H1 (cell line): ENCODE results near the gene CD58. TPM values are rescaled to one million over a fixed set of nuclear protein-coding genes. Genes with fewer than 3 reads are reported as not detected.

Experiments
- CTCF ChIA-PET: fragments of 300-600 bp; sonication (Branson Sonifier 250); formaldehyde crosslinking; loops from one replicate; lab custom pipeline; 2021; ENCODE audit not compliant: partially characterized antibody; lab: Charles Lee
- POLR2A ChIA-PET: fragments of 300-600 bp; sonication (Branson Sonifier 250); formaldehyde crosslinking; loops from one replicate; lab custom pipeline; 2021; ENCODE audit warnings: inconsistent platforms; ENCODE audit not compliant: partially characterized antibody; lab: Charles Lee
- DNase-seq, 2 experiments: peaks; one replicate each; pipeline versions ENCODE4 v3.0.0 to v3.0.0-alpha.2; 2010 to 2022; ENCODE audit warnings: low spot score in 2 of 2, low read depth in 1 of 2, mixed read lengths in 1 of 2
- FAIRE-seq: peaks from 2 replicates; lab custom pipeline; 2011; peaks lifted over from hg19 to GRCh38; lab: Jason Lieb, UNC
- H2AFZ ChIP-seq: 2 replicates; pipeline ENCODE4 v1.8.1; 2012; ENCODE audit warnings: low read length, inconsistent platforms
- H2AK5ac ChIP-seq: 2 replicates; pipeline ENCODE4 v1.6.1; 2013; ENCODE audit warnings: low read depth, low read length
- H2BK120ac ChIP-seq: replicated peaks from 2 replicates; pipeline ENCODE3; 2013; ENCODE audit warnings: low read depth, low read length, inconsistent platforms
- H2BK12ac ChIP-seq: 2 replicates; pipeline ENCODE4 v1.6.1; 2013; ENCODE audit warnings: low read depth, low read length
- H2BK15ac ChIP-seq: 2 replicates; pipeline ENCODE4 v1.6.1; 2013; ENCODE audit warnings: low read length
- H2BK20ac ChIP-seq: 2 replicates; pipeline ENCODE4 v1.6.1; 2013; ENCODE audit warnings: low read length
- H2BK5ac ChIP-seq: 2 replicates; pipeline ENCODE4 v1.6.1; 2013; ENCODE audit warnings: low read depth, low read length
- H3K14ac ChIP-seq: 2 replicates; pipeline ENCODE4 v1.6.1; 2013; ENCODE audit warnings: inconsistent platforms; ENCODE audit not compliant: insufficient read length
- H3K18ac ChIP-seq: 2 replicates; pipeline ENCODE4 v1.6.1; 2013; ENCODE audit warnings: low read length; ENCODE audit errors: extremely low read depth
- H3K23ac ChIP-seq: 2 replicates; pipeline ENCODE4 v1.6.1; 2013; ENCODE audit warnings: inconsistent platforms; ENCODE audit not compliant: insufficient read length
- H3K23me2 ChIP-seq: 2 replicates; pipeline ENCODE4 v1.6.1; 2013; ENCODE audit warnings: low read depth, low read length
- H3K27ac ChIP-seq: 2 replicates; pipeline ENCODE4 v1.6.1; 2011; ENCODE audit warnings: low read depth, low read length, inconsistent platforms
- H3K27me3 ChIP-seq, 4 experiments: replicated peaks in 1 of 4; 1 replicate in 1 of 4; 2 replicates in 3 of 4; pipeline versions ENCODE4 v1.6.1 to v1.8.1; 2011 to 2013; ENCODE audit warnings: low read length in 3 of 4, mild to moderate bottlenecking in 3 of 4, inconsistent platforms in 2 of 4, mixed read lengths in 2 of 4, moderate library complexity in 1 of 4; ENCODE audit not compliant: control insufficient read depth in 3 of 4, insufficient read depth in 3 of 4; ENCODE audit errors: extremely low read depth in 1 of 4
- H3K36me3 ChIP-seq, 4 experiments: 2 replicates each; pipeline versions ENCODE4 v1.6.1 to v1.8.1; 2011 to 2013; ENCODE audit warnings: mild to moderate bottlenecking in 4 of 4, low read length in 3 of 4, moderate library complexity in 2 of 4, control low read depth in 1 of 4, inconsistent platforms in 1 of 4; ENCODE audit not compliant: insufficient read depth in 4 of 4, control insufficient read depth in 2 of 4
- H3K4ac ChIP-seq: replicated peaks from 2 replicates; pipeline ENCODE3; 2013; ENCODE audit warnings: low read length, low read depth, mixed read lengths, inconsistent platforms; ENCODE audit not compliant: insufficient read length
- H3K4me1 ChIP-seq, 4 experiments: replicated peaks in 1 of 4; 1 replicate in 1 of 4; 2 replicates in 3 of 4; pipeline versions ENCODE4 v1.6.1 to v1.8.1; 2011 to 2013; ENCODE audit warnings: low read length in 3 of 4, inconsistent platforms in 2 of 4, mixed read lengths in 1 of 4; ENCODE audit not compliant: insufficient read depth in 4 of 4, control insufficient read depth in 3 of 4
- H3K4me2 ChIP-seq, 2 experiments: 2 replicates each; pipeline versions ENCODE4 v1.6.1 to v1.8.1; 2011 to 2013; ENCODE audit warnings: low read depth in 2 of 2, low read length in 2 of 2, control low read depth in 1 of 2, inconsistent platforms in 1 of 2, mild to moderate bottlenecking in 1 of 2; ENCODE audit not compliant: insufficient read depth in 1 of 2
- H3K4me3 ChIP-seq, 4 experiments: fragments of 200-600, 300-600 bp in 1 of 4; sonication (generic), shearing (Covaris generic), sonication (Bioruptor Twin) in 1 of 4; 2 replicates each; pipeline versions ENCODE4 v1.5.1 to v1.8.1; 2011 to 2016; ENCODE audit warnings: low read length in 4 of 4, low read depth in 3 of 4, control low read depth in 2 of 4, inconsistent platforms in 2 of 4, mild to moderate bottlenecking in 2 of 4, mixed read lengths in 1 of 4, moderate library complexity in 1 of 4; ENCODE audit not compliant: insufficient read depth in 2 of 4; ENCODE audit errors: extremely low read depth in 1 of 4
- H3K56ac ChIP-seq: replicated peaks from 2 replicates; pipeline ENCODE3; 2013; ENCODE audit warnings: low read depth, mild to moderate bottlenecking, mixed read lengths, low read length, inconsistent platforms; ENCODE audit not compliant: insufficient read length
- H3K79me1 ChIP-seq: 2 replicates; pipeline ENCODE4 v1.6.1; 2013; ENCODE audit warnings: low read depth, low read length, control low read depth
- H3K79me2 ChIP-seq, 2 experiments: 2 replicates each; pipeline versions ENCODE4 v1.6.1 to v1.8.1; 2012 to 2013; ENCODE audit warnings: low read length in 2 of 2, mild to moderate bottlenecking in 2 of 2, inconsistent platforms in 1 of 2; ENCODE audit not compliant: insufficient read depth in 2 of 2, control insufficient read depth in 1 of 2
- H3K9ac ChIP-seq, 4 experiments: replicated peaks in 1 of 4; 1 replicate in 1 of 4; 2 replicates in 3 of 4; pipeline versions ENCODE4 v1.6.1 to v1.8.1; 2011 to 2013; ENCODE audit warnings: low read depth in 3 of 4, low read length in 3 of 4, control low read depth in 2 of 4, mild to moderate bottlenecking in 2 of 4, moderate library complexity in 2 of 4, inconsistent platforms in 1 of 4; ENCODE audit errors: extremely low read depth in 1 of 4
- H3K9me3 ChIP-seq, 2 experiments: 2 replicates each; pipeline versions ENCODE4 v1.6.1 to v1.8.1; 2012 to 2013; ENCODE audit warnings: mild to moderate bottlenecking in 2 of 2, moderate library complexity in 2 of 2, control low read depth in 1 of 2, inconsistent platforms in 1 of 2, low read depth in 1 of 2, low read length in 1 of 2, mixed read lengths in 1 of 2; ENCODE audit not compliant: insufficient read depth in 2 of 2
- H4K20me1 ChIP-seq, 2 experiments: replicated peaks in 1 of 2; 2 replicates each; pipeline versions ENCODE3 to v1.8.1; 2011 to 2013; ENCODE audit warnings: inconsistent platforms in 2 of 2, low read length in 2 of 2, mild to moderate bottlenecking in 1 of 2; ENCODE audit not compliant: insufficient read depth in 2 of 2, control insufficient read depth in 1 of 2
- H4K5ac ChIP-seq: 2 replicates; pipeline ENCODE4 v1.6.1; 2013; ENCODE audit warnings: low read length, low read depth, mixed read lengths, inconsistent platforms; ENCODE audit not compliant: insufficient read length
- H4K8ac ChIP-seq: 2 replicates; pipeline ENCODE4 v1.8.0; 2013; ENCODE audit warnings: mild to moderate bottlenecking, moderate library complexity, low read length, inconsistent platforms; ENCODE audit not compliant: insufficient read depth; ENCODE audit errors: extremely low read depth
- H4K91ac ChIP-seq: replicated peaks from 2 replicates; pipeline ENCODE3; 2013; ENCODE audit warnings: low read length, mixed read lengths, inconsistent platforms; ENCODE audit not compliant: insufficient read length
- CEBPB ChIP-seq: IDR thresholded peaks from 2 replicates; pipeline ENCODE4 v1.6.1; 2012; ENCODE audit warnings: low read depth, low read length
- CHD1 ChIP-seq: IDR thresholded peaks from 2 replicates; pipeline ENCODE4 v1.6.1; 2012; ENCODE audit warnings: low read depth, low read length, improper control_type of control experiment
- CHD2 ChIP-seq: IDR thresholded peaks from 2 replicates; pipeline ENCODE4 v1.6.1; 2012; ENCODE audit warnings: low read length, improper control_type of control experiment
- CTCF ChIP-seq, 3 experiments: IDR thresholded peaks; 1 replicate in 2 of 3; 2 replicates in 1 of 3; pipeline versions ENCODE4 v1.5.1 to v1.6.1; 2011; ENCODE audit warnings: low read length in 3 of 3, mild to moderate bottlenecking in 3 of 3, inconsistent platforms in 2 of 3, low read depth in 1 of 3, moderate library complexity in 1 of 3; ENCODE audit not compliant: insufficient read depth in 1 of 3; ENCODE audit errors: control extremely low read depth in 1 of 3
- GABPA ChIP-seq: IDR thresholded peaks from 2 replicates; pipeline ENCODE4 v1.6.1; 2011; ENCODE audit warnings: mild to moderate bottlenecking, low read length, moderate library complexity, borderline replicate concordance; ENCODE audit not compliant: insufficient read depth
- JUN ChIP-seq: IDR thresholded peaks from 2 replicates; pipeline ENCODE4 v1.6.1; 2011; ENCODE audit warnings: low read depth, mild to moderate bottlenecking, improper control_type of control experiment, low read length
- JUND ChIP-seq: IDR thresholded peaks from 2 replicates; pipeline ENCODE4 v1.6.1; 2011; ENCODE audit warnings: mild to moderate bottlenecking, improper control_type of control experiment, low read length
- KDM1A ChIP-seq: fragments of 200-600, 300-600 bp; sonication (generic); IDR thresholded peaks from 2 replicates; pipeline ENCODE4 v1.7.1; 2016; ENCODE audit warnings: mild to moderate bottlenecking, low read length, borderline replicate concordance
- RAD21 ChIP-seq, 2 experiments: IDR thresholded peaks in 1 of 2; conservative IDR thresholded peaks in 1 of 2; 2 replicates each; pipeline ENCODE4 v1.6.1; 2011; ENCODE audit warnings: low read depth in 2 of 2, low read length in 2 of 2, improper control_type of control experiment in 1 of 2, inconsistent platforms in 1 of 2, mild to moderate bottlenecking in 1 of 2, moderate library complexity in 1 of 2
- SIX5 ChIP-seq: IDR thresholded peaks from 2 replicates; pipeline ENCODE4 v1.6.1; 2011; ENCODE audit warnings: mild to moderate bottlenecking, low read depth, low read length
- SP2 ChIP-seq: IDR thresholded peaks from 2 replicates; pipeline ENCODE4 v1.6.1; 2012; ENCODE audit warnings: mild to moderate bottlenecking, low read length, inconsistent platforms
- WGBS, 2 experiments: shearing (Covaris generic) in 1 of 2; methylation state at CpG; one replicate each; pipeline versions ENCODE4 v1.1.6 to v1.1.7; 2013 to 2015; ENCODE audit warnings: low lambda C conversion rate in 2 of 2, mixed read lengths in 2 of 2, inconsistent platforms in 1 of 2, low coverage in 1 of 2, missing lambda C conversion rate in 1 of 2; ENCODE audit not compliant: insufficient replicate concordance in 2 of 2, insufficient coverage in 1 of 2, insufficient read length in 1 of 2; ENCODE audit errors: extremely low coverage in 1 of 2, missing lambda C conversion rate in 1 of 2; 5-methylcytosine and 5-hydroxymethylcytosine counted together
- polyA plus RNA-seq, 7 experiments: library from polyadenylated mRNA; depleted of rRNA in 3 of 7; stranded (reverse) in 5 of 7; unstranded in 2 of 7; fragments of >200 nt in 5 of 7; fragments of 200-250 nt in 2 of 7; gene quantifications; 1 replicate in 5 of 7; 2 replicates in 1 of 7; 4 replicates in 1 of 7; pipeline versions ENCODE4 v1.2.1 to v1.2.3, GENCODE V29; 2011 to 2013; ENCODE audit warnings: missing spikeins in 2 of 7, mixed read lengths in 2 of 7
- total RNA-seq: library from RNA; stranded (reverse); fragmentation: NEBNext Ultra II Directional; extraction: Animal tissue kit (Norgen Biotek cat#: 25700); gene quantifications from 2 replicates; pipeline ENCODE4 v1.2.1, GENCODE V29; 2021

Gene CD58
- total and polyA plus RNA-seq, 2 of the 8 experiments (the other 6 are each of a cell fraction or from before 2014, with no cell fraction given), result 5.3 to 5.5 TPM

GRCh38 chr1:116572771-116573430 lies 2.1 kb upstream of the CD58 start:
- 92% methylated on average over 4 of the region's 4 CpGs; no CpG with 5 or more reads in 1 of the 2 experiments for WGBS, 2 experiments
- CTCF ChIA-PET, result interaction anchor here (0.6 to 5.6 kb wide), 10 partner anchors 11 to 487 kb away, joined by 3 to 46 read pairs (median 3); partner anchors contain the start of gene TTF2
- TF ChIP-seq CTCF (IDR thresholded peaks at IDR 0.05; ENCODE audit: control extremely low read depth in 1 of 3, insufficient read depth in 1 of 3, low read depth in 1 of 3, low read length in 3 of 3) (no peak), JUND (no peak), RAD21 (IDR thresholded peaks at IDR 0.05 in 1 of 2, conservative IDR thresholded peaks at IDR 0.05 in 1 of 2; ENCODE audit: low read depth in 2 of 2, low read length in 2 of 2) (no peak), SIX5 (no peak), SP2 (no peak), CHD2 (no peak), CEBPB (no peak), JUN (no peak), GABPA (no peak), KDM1A (no peak), CHD1 (no peak)

More at GRCh38 chr1:116572771-116573430, 2.1 kb upstream of the CD58 start:
- H2BK5ac ChIP-seq, result no peak overlapping the region
- H3K56ac ChIP-seq, result no peak overlapping the region
- H3K4me1 ChIP-seq, result peaks cover 0 to 19% (median 7%) of the 10 kb centered on the region in 4 experiments; a peak in 5 of 7 replicates
- POLR2A ChIA-PET, result no interaction called here
- H4K20me1 ChIP-seq, result no peaks in the 10 kb centered on the region
- no peak overlapping the region for H3K9ac ChIP-seq
- no peaks in the 10 kb centered on the region; a peak in 2 of 8 replicates for H3K36me3 ChIP-seq
- H3K27me3 ChIP-seq, result peaks cover 0 to 4% (median 0%) of the 10 kb centered on the region in 4 experiments; a peak in 1 of 7 replicates
- H4K5ac ChIP-seq, result no peak overlapping the region
- no peak overlapping the region for H3K27ac ChIP-seq
- no peak overlapping the region for H4K91ac ChIP-seq
- no peak overlapping the region for H3K18ac ChIP-seq
- no peak overlapping the region for H2AK5ac ChIP-seq
- H3K14ac ChIP-seq, result no peak overlapping the region
- H3K9me3 ChIP-seq, result no peaks in the 10 kb centered on the region
- no peak overlapping the region for H3K4me2 ChIP-seq
- no peak overlapping the region for H2BK12ac ChIP-seq
- FAIRE-seq, result no peak
- no peaks in the 10 kb centered on the region; the same call in 1 of the 2 replicates for H3K79me1 ChIP-seq
- no peak overlapping the region for H3K23ac ChIP-seq
- DNase-seq, result no peak
- H3K79me2 ChIP-seq, result no peaks in the 10 kb centered on the region
- no peak overlapping the region for H2AFZ ChIP-seq
- no peak overlapping the region for H2BK120ac ChIP-seq
- no peak overlapping the region for H2BK20ac ChIP-seq
- H3K23me2 ChIP-seq, result peaks cover 9% of the 10 kb centered on the region; the same call in 1 of the 2 replicates
- H4K8ac ChIP-seq, result no peak overlapping the region
- no peak overlapping the region for H3K4me3 ChIP-seq
- H2BK15ac ChIP-seq, result no peak overlapping the region
- H3K4ac ChIP-seq, result no peak overlapping the region
